Measurements from ENCODE around the gene SLIT1. TPM values are rescaled to one million over a fixed set of nuclear protein-coding genes. Genes with fewer than 3 reads are reported as not detected.

SLIT1 gene
- polyA plus RNA-seq, 1 donor (not counting 4 experiments of a cell fraction or from before 2014, with no cell fraction given), result 0.01 TPM

GRCh38 chr10:97081621-97082235 lies 104.0 kb downstream of the SLIT1 start:
- no peak for DNase-seq (ENCODE audit: low read depth, low spot score)
- H3K9me3 ChIP-seq (ENCODE audit: control insufficient read depth, low read depth, low read length), result no peaks in the 10 kb centered on the region
- peaks cover 10% of the 10 kb centered on the region for H3K27me3 ChIP-seq (ENCODE audit: control insufficient read depth, extremely low read depth, insufficient read depth, low read length)
- no peaks in the 10 kb centered on the region for H3K36me3 ChIP-seq (ENCODE audit: control insufficient read depth in 2 of 2, extremely low read depth in 1 of 2, insufficient read depth in 2 of 2, low read length in 2 of 2)
- H4K20me1 ChIP-seq (ENCODE audit: control insufficient read depth, extremely low read depth, insufficient read depth, low read length), result peaks cover 4% of the 10 kb centered on the region
- H3K9ac ChIP-seq (ENCODE audit: control insufficient read depth, extremely low read depth, insufficient read depth, low read length), result no peak overlapping the region
- no peak for FAIRE-seq
- no peak overlapping the region for H3K27ac ChIP-seq (ENCODE audit: control insufficient read depth, insufficient read depth, low read length)
- no peak overlapping the region for H3K4me3 ChIP-seq (ENCODE audit: control insufficient read depth in 2 of 3, extremely low read depth in 1 of 3, insufficient read depth in 2 of 3, low read depth in 1 of 3, low read length in 3 of 3)
- no peak overlapping the region for H3K4me2 ChIP-seq (ENCODE audit: control insufficient read depth, extremely low read depth, insufficient read depth, low read depth, low read length)
- dilution Hi-C loops (cut with MboI; ENCODE audit: extremely low pct_ligation_motif_present, low sequenced_read_pairs), result no loop called here
- H2AFZ ChIP-seq (ENCODE audit: control insufficient read depth, low read length), result no peak overlapping the region
- peaks cover 3% of the 10 kb centered on the region for H3K9me1 ChIP-seq (ENCODE audit: control insufficient read depth, extremely low read depth, insufficient read depth, low read length)
- TF ChIP-seq EZH2 (IDR thresholded peaks at IDR 0.05; ENCODE audit: low read length) (no peak), CTCF (optimal IDR thresholded peaks at IDR 0.05 in 1 of 3, IDR thresholded peaks at IDR 0.05 in 1 of 3, conservative IDR thresholded peaks at IDR 0.05 in 1 of 3; ENCODE audit: extremely low read depth in 1 of 3, insufficient read depth in 2 of 3, low read length in 3 of 3) (peak; percentile 89 to 99 (median 93))
- H3K4me1 ChIP-seq (ENCODE audit: control insufficient read depth, extremely low read depth, insufficient read depth, low read length), result no peaks in the 10 kb centered on the region
- H3K79me2 ChIP-seq (ENCODE audit: control insufficient read depth, insufficient read depth, low read length), result no peaks in the 10 kb centered on the region

- H3K4me2 ChIP-seq (ENCODE audit: control insufficient read depth, extremely low read depth, insufficient read depth, low read depth, low read length), result no peak overlapping the region
- H3K27ac ChIP-seq (ENCODE audit: control insufficient read depth, insufficient read depth, low read length), result no peak overlapping the region
- no peaks in the 10 kb centered on the region for H3K9me3 ChIP-seq (ENCODE audit: control insufficient read depth, low read depth, low read length)
- H2AFZ ChIP-seq (ENCODE audit: control insufficient read depth, low read length), result no peak overlapping the region
- peaks cover 3% of the 10 kb centered on the region for H3K9me1 ChIP-seq (ENCODE audit: control insufficient read depth, extremely low read depth, insufficient read depth, low read length)
- H3K79me2 ChIP-seq (ENCODE audit: control insufficient read depth, insufficient read depth, low read length), result no peaks in the 10 kb centered on the region
- no peaks in the 10 kb centered on the region for H3K36me3 ChIP-seq (ENCODE audit: control insufficient read depth in 2 of 2, extremely low read depth in 1 of 2, insufficient read depth in 2 of 2, low read length in 2 of 2)
- TF ChIP-seq CTCF (optimal IDR thresholded peaks at IDR 0.05 in 1 of 3, IDR thresholded peaks at IDR 0.05 in 1 of 3, conservative IDR thresholded peaks at IDR 0.05 in 1 of 3; ENCODE audit: extremely low read depth in 1 of 3, insufficient read depth in 2 of 3, low read length in 3 of 3) (no peak), EZH2 (IDR thresholded peaks at IDR 0.05; ENCODE audit: low read length) (no peak)
- dilution Hi-C loops (cut with MboI; ENCODE audit: extremely low pct_ligation_motif_present, low sequenced_read_pairs), result no loop called here
- no peak for FAIRE-seq
- H3K27me3 ChIP-seq (ENCODE audit: control insufficient read depth, extremely low read depth, insufficient read depth, low read length), result peaks cover 22% of the 10 kb centered on the region
- H3K4me1 ChIP-seq (ENCODE audit: control insufficient read depth, extremely low read depth, insufficient read depth, low read length), result no peaks in the 10 kb centered on the region
- no peak overlapping the region for H3K4me3 ChIP-seq (ENCODE audit: control insufficient read depth in 2 of 3, extremely low read depth in 1 of 3, insufficient read depth in 2 of 3, low read depth in 1 of 3, low read length in 3 of 3)
- DNase-seq (ENCODE audit: low read depth, low spot score), result no peak
- H3K9ac ChIP-seq (ENCODE audit: control insufficient read depth, extremely low read depth, insufficient read depth, low read length), result no peak overlapping the region
- H4K20me1 ChIP-seq (ENCODE audit: control insufficient read depth, extremely low read depth, insufficient read depth, low read length), result peaks cover 6% of the 10 kb centered on the region
These were observed 105.5 kb downstream of the SLIT1 start for GRCh38 chr10:97080051-97080776.

Data from keratinocyte (primary cell).